G401 (cell line): ENCODE data around the gene FCGBP. TPM values are rescaled to one million over a fixed set of nuclear protein-coding genes. Genes with fewer than 3 reads are reported as not detected.
"Not testable (repeated sequence)": the region's sequence is repeated elsewhere in the genome, so short reads cannot be mapped to it uniquely, and the experiment has no call there.

Experiments used
- DNase-seq: peaks from one replicate; pipeline ENCODE4 v3.0.0-alpha.2; 2015; ENCODE audit warnings: low spot score
- in situ Hi-C: cut with HindIII; loops from 2 replicates; pipeline ENCODE4 v1.10.0; 2016; ENCODE audit warnings: low sequenced_read_pairs, mixed read lengths
- total RNA-seq: library from RNA; depleted of rRNA; stranded (reverse); fragments of >200 nt; shearing (Covaris generic); gene quantifications from 2 replicates; pipeline ENCODE4 v1.2.3, GENCODE V29; 2014

Gene FCGBP
- total RNA-seq, 1 experiment from 2014 or later: 0.61 TPM

DNA sequence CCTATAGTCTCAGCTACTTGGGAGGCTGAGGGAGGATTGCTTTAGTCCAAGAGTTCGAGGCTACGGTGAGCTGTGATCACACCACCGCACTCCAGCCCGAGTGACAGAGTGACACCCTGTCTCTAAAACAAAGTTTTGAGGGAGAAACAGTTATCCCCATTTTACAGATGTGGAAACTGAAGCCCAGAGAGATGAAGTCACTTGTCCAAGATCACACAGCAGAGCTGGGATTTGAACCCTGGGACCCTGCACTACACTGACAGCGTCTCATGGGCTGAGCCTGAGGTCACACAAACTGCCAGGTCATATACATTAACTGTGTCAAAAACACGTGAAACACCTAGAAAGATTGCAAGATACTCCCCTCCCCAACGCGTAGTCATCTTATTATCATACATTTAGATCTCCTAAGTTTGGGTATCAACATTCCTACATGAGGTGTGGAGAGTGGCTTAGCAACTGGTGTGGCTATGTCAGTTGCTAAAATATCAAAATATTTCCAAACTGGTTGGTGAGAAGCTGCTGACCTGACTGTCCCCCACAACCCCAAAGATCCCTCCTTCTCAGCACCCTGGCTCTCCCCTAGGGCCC lies 8.2 kb downstream of the FCGBP start:
- in situ Hi-C loops: no loop called here
- DNase-seq: no peak

DNA sequence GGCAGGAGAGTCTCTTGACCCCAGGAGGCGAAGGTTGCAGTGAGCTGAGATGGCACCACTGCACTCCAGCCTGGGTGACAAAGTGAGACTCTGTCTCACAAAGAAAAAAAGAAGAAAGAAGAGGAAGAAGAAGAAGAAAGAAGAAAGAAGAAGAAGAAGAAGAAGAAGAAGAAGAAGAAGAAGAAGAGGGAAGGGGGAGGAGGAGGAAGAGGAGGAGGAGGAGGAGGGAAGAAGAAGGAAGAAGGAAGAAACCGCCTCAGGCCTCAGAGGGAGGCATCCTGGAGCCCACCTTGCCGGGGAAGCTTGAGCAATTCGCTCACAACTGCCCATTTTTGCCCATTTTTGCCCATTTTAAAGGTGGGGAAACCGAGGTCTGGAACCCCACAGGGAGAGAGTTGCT lies 9.5 kb downstream of the FCGBP start:
- in situ Hi-C loops: no loop called here

GRCh38 chr19:39924389-39924788 lies 10.0 kb downstream of the FCGBP start:
- no peak for DNase-seq
- in situ Hi-C loops: no loop called here

More for the DNA sequence above, 9.5 kb downstream of the FCGBP start:
- DNase-seq: no peak

- DNase-seq: no peak
- in situ Hi-C loops: no loop called here
Measured at GRCh38 chr19:39923862-39924261, 10.6 kb downstream of the FCGBP start.

- in situ Hi-C loops: no loop called here
Measured at GRCh38 chr19:39919976-39920375, 14.5 kb downstream of the FCGBP start.

DNA sequence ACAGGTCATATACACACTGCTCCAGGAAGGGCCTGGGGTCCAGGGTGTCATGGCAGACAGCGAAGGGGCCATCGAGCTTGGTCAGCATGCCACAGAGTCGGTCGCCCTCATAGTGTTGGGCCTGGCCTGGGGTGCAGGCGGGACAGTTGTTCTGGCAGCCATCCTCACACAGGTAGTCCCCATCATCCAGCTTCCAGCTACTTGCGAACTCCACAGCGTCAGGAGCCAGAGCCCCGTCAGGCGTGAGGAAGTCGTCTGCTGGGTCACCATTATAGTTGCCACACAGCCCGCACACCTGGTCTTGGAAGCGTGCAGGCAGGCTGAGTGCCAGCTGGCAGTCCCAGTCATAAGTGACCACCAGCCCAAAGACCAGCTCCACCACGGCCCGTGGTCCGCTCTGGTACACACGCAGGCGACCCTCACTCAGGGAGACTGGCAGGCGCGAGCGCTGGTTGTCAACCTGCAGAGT lies 16.2 kb downstream of the FCGBP start:
- in situ Hi-C loops: no loop called here
- DNase-seq: no peak

More at GRCh38 chr19:39919976-39920375, 14.5 kb downstream of the FCGBP start:
- no peak for DNase-seq

GRCh38 chr19:39917561-39918182 lies 16.8 kb downstream of the FCGBP start:
- no peak for DNase-seq
- in situ Hi-C loops: no loop called here

DNA sequence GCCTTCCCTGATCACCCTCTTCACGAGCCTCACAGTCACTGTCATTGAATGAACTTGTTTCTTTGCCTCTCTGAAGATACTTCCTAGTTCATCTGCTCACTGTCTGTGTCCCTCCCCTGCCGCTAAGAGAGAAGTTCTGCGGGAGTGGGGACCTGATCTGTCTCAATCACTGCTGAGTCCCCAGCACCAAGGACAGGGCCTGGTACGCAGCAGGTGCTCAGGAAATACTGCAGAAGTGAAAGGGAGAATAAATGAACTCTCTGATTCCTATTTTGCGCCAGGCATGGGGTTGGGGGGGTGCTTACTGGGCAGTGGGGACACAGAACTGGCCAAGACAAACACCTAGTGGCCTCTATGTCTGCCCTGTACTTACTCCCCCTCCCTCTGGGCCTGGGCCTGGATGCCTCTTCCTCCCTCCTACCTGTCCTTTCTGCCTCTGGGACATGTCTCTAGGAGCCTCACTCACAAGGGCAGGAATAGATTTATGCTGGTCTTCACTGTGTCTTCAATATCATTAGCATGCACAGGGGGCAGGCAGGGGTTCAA lies 17.5 kb downstream of the FCGBP start:
- DNase-seq: no peak

GRCh38 chr19:39916236-39916635 lies 18.2 kb downstream of the FCGBP start:
- in situ Hi-C loops: no loop called here
- DNase-seq: no peak

More for the DNA sequence above, 17.5 kb downstream of the FCGBP start:
- in situ Hi-C loops: no loop called here

DNA sequence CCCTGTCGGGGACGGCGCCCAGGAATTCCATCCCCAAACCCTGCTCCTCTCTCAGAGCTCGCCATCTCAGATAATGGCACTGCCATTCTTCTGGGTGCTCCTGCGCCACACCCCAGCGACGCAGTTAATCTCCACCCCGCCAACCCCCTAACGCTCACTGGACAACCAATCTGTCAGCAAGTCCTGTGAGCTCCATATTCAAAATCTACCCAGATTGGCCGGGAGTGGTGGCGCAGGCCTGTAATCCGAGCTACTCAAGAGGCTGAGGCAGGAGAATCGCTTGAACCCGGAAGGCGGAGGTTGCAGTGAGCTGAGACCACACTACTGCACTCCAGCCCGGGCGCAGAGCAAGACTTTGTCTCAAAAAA lies 18.6 kb downstream of the FCGBP start:
- DNase-seq: no peak
- in situ Hi-C loops: no loop called here

- DNase-seq: no peak
- in situ Hi-C loops: no loop called here
Measured at GRCh38 chr19:39915101-39915847, 19.2 kb downstream of the FCGBP start.

DNA sequence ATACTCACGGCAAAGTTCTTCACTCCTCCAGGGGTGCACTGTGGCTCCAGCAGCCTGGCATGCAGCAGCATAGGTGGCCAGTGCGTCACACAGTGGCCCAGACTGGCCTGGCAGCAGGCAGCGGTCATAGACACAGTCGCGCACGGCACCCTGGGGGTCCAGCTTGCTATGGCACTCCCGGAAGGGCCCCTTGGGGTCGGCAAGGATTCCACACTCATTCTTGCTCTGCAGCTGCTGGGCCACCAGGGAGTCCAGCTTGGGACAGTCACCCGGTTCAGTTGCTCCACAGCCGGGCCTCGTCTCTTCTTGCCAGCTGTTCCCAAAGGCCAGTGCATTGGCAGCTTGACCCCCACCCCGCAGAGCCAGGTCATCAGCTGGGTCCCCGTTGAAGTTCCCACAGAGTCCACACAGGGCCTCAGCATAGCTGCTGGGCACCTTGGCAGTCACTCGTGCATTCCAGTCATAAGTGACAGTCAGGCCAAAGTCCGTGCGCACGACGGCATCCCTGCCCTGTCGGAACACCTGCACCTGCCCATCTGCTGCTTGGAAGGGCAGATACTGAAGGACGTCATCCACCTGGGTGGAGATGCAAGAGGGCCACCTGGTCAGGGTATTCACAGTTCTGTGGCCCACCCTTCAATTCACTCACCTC lies 20.6 kb downstream of the FCGBP start:
- in situ Hi-C loops: no loop called here
- DNase-seq: no peak

DNA sequence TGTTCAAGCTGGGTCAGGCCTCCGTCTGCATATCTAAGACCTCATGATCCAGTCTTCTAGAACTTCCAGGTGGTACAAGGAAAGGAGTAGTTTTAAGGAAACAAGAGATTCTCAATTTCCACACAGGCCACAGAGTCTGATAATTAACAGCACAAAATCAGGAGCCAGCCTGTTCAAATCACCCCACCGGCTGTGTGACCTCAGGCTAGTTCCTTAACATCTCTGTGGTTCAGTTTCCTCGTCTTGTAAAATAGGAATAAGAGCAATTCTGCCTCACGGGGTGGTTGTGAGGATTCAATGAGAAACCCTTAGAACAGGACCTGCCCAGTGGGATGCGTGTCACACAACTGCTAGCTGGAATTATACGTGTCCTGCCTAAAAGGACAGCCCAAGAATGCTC lies 25.6 kb downstream of the FCGBP start:
- in situ Hi-C loops: no loop called here
- DNase-seq: no peak

DNA sequence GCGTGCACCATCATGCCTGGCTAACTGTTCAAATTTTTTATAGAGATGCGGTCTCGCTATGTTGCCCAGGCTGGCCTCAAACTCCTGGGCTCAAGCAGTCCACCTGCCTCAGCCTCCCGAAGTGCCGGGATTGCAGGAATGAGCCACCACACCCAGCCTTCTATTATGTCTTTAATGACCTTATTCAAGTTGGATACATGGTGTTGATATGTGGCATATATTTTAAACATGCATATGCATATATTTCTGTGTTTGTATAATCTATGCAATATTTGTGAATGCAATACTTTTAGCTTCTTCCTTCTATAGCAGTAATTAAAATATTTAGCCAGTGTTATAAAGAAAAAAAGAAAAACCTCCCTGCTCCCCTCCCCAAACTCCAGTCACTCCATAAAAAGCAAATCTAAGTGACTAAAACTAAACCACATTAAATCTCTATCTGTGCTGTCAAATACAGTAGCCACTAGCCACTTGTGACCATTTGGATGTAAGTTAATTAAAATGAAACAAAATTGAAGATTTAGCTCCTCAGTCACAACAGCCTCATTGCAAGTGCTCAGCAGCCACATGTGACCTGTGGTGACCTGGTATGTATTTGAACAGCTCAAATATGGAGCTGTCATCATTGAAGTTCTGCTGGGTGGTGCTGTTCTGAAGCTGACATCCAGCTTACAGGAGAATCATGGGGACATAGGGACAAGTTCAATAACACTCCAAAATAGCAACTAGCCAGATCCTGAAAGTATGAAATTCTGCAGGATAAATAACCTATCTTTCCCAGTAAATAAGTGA lies 27.4 kb downstream of the FCGBP start:
- in situ Hi-C loops: no loop called here
- no peak for DNase-seq

- DNase-seq: no peak
- in situ Hi-C loops: no loop called here
Measured at GRCh38 chr19:39906283-39906682, 28.2 kb downstream of the FCGBP start.

GRCh38 chr19:39903486-39904091 lies 30.8 kb downstream of the FCGBP start:
- DNase-seq, in situ Hi-C loops: not testable (repeated sequence)

GRCh38 chr19:39902326-39902725 lies 32.1 kb downstream of the FCGBP start:
- DNase-seq, in situ Hi-C loops: not testable (repeated sequence)

- DNase-seq, in situ Hi-C loops: not testable (repeated sequence)
Measured at GRCh38 chr19:39901681-39902080, 32.8 kb downstream of the FCGBP start.
